Measurements from ENCODE around the gene RSPH10B2.
"Not testable (repeated sequence)": the region's sequence is repeated elsewhere in the genome, so short reads cannot be mapped to it uniquely, and the experiment has no call there.

- not testable (repeated sequence) for TF ChIP-seq NFRKB (IDR thresholded peaks at IDR 0.05); FOXK2 (IDR thresholded peaks at IDR 0.05); FOXM1 (IDR thresholded peaks at IDR 0.05; ENCODE audit: borderline replicate concordance); TARDBP (IDR thresholded peaks at IDR 0.05); PKNOX1 (IDR thresholded peaks at IDR 0.05); SP1 (IDR thresholded peaks at IDR 0.05); BHLHE40 (IDR thresholded peaks at IDR 0.05; ENCODE audit: borderline replicate concordance); ARNT (IDR thresholded peaks at IDR 0.05)
These were observed 72.2 kb downstream of the RSPH10B2 start, which contains the start of gene CCZ1B for GRCh38 chr7:6826151-6826550.

Measured in HEK293T (cell line).